ENCODE results near the gene DCP1B.

- TF ChIP-seq EZH2 (IDR thresholded peaks at IDR 0.05; ENCODE audit: insufficient read depth, poor library complexity, severe bottlenecking) (no peak), EZH2phosphoT487 (IDR thresholded peaks at IDR 0.05; ENCODE audit: insufficient read depth, low read depth) (no peak)
Measured at GRCh38 chr12:2053691-2054090, 49.4 kb upstream of the DCP1B start.
